Endodermal cell (in vitro differentiated cells): ENCODE results near the gene CLEC16A. TPM values are rescaled to one million over a fixed set of nuclear protein-coding genes. Genes with fewer than 3 reads are reported as not detected.
"Not testable (repeated sequence)": the region's sequence is repeated elsewhere in the genome, so short reads cannot be mapped to it uniquely, and the experiment has no call there.

Experiments used
- DNase-seq: peaks from one replicate; pipeline ENCODE4 v3.0.0-alpha.2; 2017
- H3K27ac ChIP-seq: 2 replicates; pipeline ENCODE4 v1.5.1; 2013; ENCODE audit warnings: mild to moderate bottlenecking, low read depth, low read length, moderate library complexity
- H3K27me3 ChIP-seq: 2 replicates; pipeline ENCODE4 v1.6.1; 2013; ENCODE audit warnings: mild to moderate bottlenecking, low read length, moderate library complexity; ENCODE audit not compliant: insufficient read depth, control insufficient read depth, poor library complexity, severe bottlenecking
- H3K36me3 ChIP-seq: 2 replicates; pipeline ENCODE4 v1.7.0; 2013; ENCODE audit warnings: mild to moderate bottlenecking, low read length, moderate library complexity; ENCODE audit not compliant: control insufficient read depth, insufficient read depth
- H3K4me1 ChIP-seq: one replicate; pipeline ENCODE4 v1.7.0; 2013; ENCODE audit warnings: low read length; ENCODE audit not compliant: control insufficient read depth, insufficient read depth
- H3K4me3 ChIP-seq: 2 replicates; pipeline ENCODE4 v1.5.1; 2013; ENCODE audit warnings: mild to moderate bottlenecking, low read length, moderate library complexity
- H3K9ac ChIP-seq: 2 replicates; pipeline ENCODE4 v1.6.1; 2013; ENCODE audit warnings: mild to moderate bottlenecking, low read length, moderate library complexity; ENCODE audit not compliant: poor library complexity, severe bottlenecking; ENCODE audit errors: extremely low read depth
- H3K9me3 ChIP-seq: 2 replicates; pipeline ENCODE4 v1.6.1; 2013; ENCODE audit warnings: mild to moderate bottlenecking, low read length, moderate library complexity; ENCODE audit not compliant: control insufficient read depth
- H3K27ac Mint-ChIP-seq: 2 replicates; pipeline ENCODE4 v1.8.0; 2020; ENCODE audit warnings: mixed read lengths
- H3K27me3 Mint-ChIP-seq: 2 replicates; pipeline ENCODE4 v1.8.0; 2021; ENCODE audit warnings: mild to moderate bottlenecking, mixed read lengths; ENCODE audit not compliant: insufficient read depth
- H3K36me3 Mint-ChIP-seq: 2 replicates; pipeline ENCODE4 v1.8.0; 2020; ENCODE audit warnings: low read depth, mixed read lengths
- H3K4me1 Mint-ChIP-seq: 2 replicates; pipeline ENCODE4 v1.8.0; 2020; ENCODE audit warnings: mixed read lengths
- H3K4me3 Mint-ChIP-seq: 2 replicates; pipeline ENCODE4 v1.8.0; 2020; ENCODE audit warnings: mild to moderate bottlenecking, moderate library complexity, mixed read lengths
- H3K9me3 Mint-ChIP-seq: 2 replicates; pipeline ENCODE4 v1.8.0; 2020; ENCODE audit warnings: mild to moderate bottlenecking, mixed read lengths
- CTCF ChIP-seq: fragments of 200-600 bp; sonication (generic); conservative IDR thresholded peaks from 2 replicates; pipeline ENCODE4 v1.5.0; 2021; ENCODE audit warnings: antibody characterized with exemption, mild to moderate bottlenecking
- WGBS, 2 experiments: methylation state at CpG; one replicate each; pipeline versions ENCODE4 v1.1.5 to v1.1.7; 2013; ENCODE audit warnings: missing lambda C conversion rate in 2 of 2, mixed read lengths in 1 of 2; ENCODE audit not compliant: insufficient coverage in 1 of 2, insufficient read length in 1 of 2; 5-methylcytosine and 5-hydroxymethylcytosine counted together
- total RNA-seq, 2 donors: library from RNA; stranded (reverse); fragmentation: NEBNext Ultra II Directional in 1 of 2; extraction: Animal tissue kit (Norgen Biotek cat#: 25700) in 1 of 2; gene quantifications; 2 replicates in 1 of 2; 3 replicates in 1 of 2; pipeline ENCODE4 v1.2.1, GENCODE V29; 2021

The CLEC16A gene
- total RNA-seq, 2 donors from 2014 or later = 19.5 to 28.3 TPM

- 91 to 100% methylated on average over 1 to 3 of the region's 3 CpGs for WGBS, 2 experiments
- H3K4me1 Mint-ChIP-seq = peaks cover 35% of the 10 kb centered on the region
- Histone ChIP-seq H3K9ac (no peak overlapping the region), H3K9me3 (no peaks in the 10 kb centered on the region), H3K27ac (no peak overlapping the region), H3K4me1 (peaks cover 31% of the 10 kb centered on the region), H3K27me3 (no peaks in the 10 kb centered on the region), H3K4me3 (no peak overlapping the region), H3K36me3 (no peaks in the 10 kb centered on the region)
- DNase-seq = no peak
- H3K36me3 Mint-ChIP-seq = no peaks in the 10 kb centered on the region
- TF ChIP-seq CTCF = no peak
- H3K9me3 Mint-ChIP-seq = no peaks in the 10 kb centered on the region
- no peak overlapping the region for H3K27ac Mint-ChIP-seq
- no peak overlapping the region for H3K4me3 Mint-ChIP-seq
- no peaks in the 10 kb centered on the region for H3K27me3 Mint-ChIP-seq
Measured at GRCh38 chr16:11102523-11102898, 158.1 kb downstream of the CLEC16A start.

- not testable (repeated sequence) for H3K27me3 ChIP-seq, H3K36me3 ChIP-seq, H3K36me3 Mint-ChIP-seq, H3K27me3 Mint-ChIP-seq, H3K9me3 Mint-ChIP-seq, H3K4me3 ChIP-seq, DNase-seq, H3K27ac ChIP-seq, H3K9me3 ChIP-seq, H3K9ac ChIP-seq, H3K4me3 Mint-ChIP-seq
- peaks cover 31% of the 10 kb centered on the region for H3K4me1 ChIP-seq
- peak overlapping the region; percentile 69 for H3K27ac Mint-ChIP-seq
- 95 to 98% methylated on average over 3 to 5 of the region's 5 CpGs for WGBS, 2 experiments
- peaks cover 35% of the 10 kb centered on the region for H3K4me1 Mint-ChIP-seq
Measured at GRCh38 chr16:11103301-11103700, 158.9 kb downstream of the CLEC16A start.

GRCh38 chr16:11104168-11105037 is 160.0 kb downstream of the CLEC16A start:
- no peaks in the 10 kb centered on the region for H3K27me3 Mint-ChIP-seq
- WGBS, 2 experiments = 75 to 76% methylated on average over 2 to 4 of the region's 4 CpGs
- no peak for TF ChIP-seq CTCF
- no peak overlapping the region for H3K27ac Mint-ChIP-seq
- Histone ChIP-seq H3K4me3 (no peak overlapping the region), H3K27me3 (no peaks in the 10 kb centered on the region), H3K4me1 (peaks cover 31% of the 10 kb centered on the region), H3K27ac (no peak overlapping the region), H3K9me3 (no peaks in the 10 kb centered on the region), H3K36me3 (no peaks in the 10 kb centered on the region), H3K9ac (no peak overlapping the region)
- H3K4me3 Mint-ChIP-seq = no peak overlapping the region
- H3K36me3 Mint-ChIP-seq = peaks cover 2% of the 10 kb centered on the region
- no peaks in the 10 kb centered on the region for H3K9me3 Mint-ChIP-seq
- no peak for DNase-seq
- peaks cover 36% of the 10 kb centered on the region for H3K4me1 Mint-ChIP-seq
